GM12875 (cell line): ENCODE measurements around the gene CP.

Experiments used
- H3K4me3 ChIP-seq: one replicate; pipeline ENCODE4 v1.5.1; 2011; ENCODE audit warnings: low read depth, low read length, control low read depth
- TF ChIP-seq, protein P1 (sequence below): IDR thresholded peaks from 2 replicates; pipeline ENCODE4 v1.5.1; 2011; ENCODE audit warnings: low read depth, mild to moderate bottlenecking, control low read depth, inconsistent platforms, low read length, moderate library complexity, borderline replicate concordance; ENCODE audit not compliant: insufficient read depth

CP gene

DNA sequence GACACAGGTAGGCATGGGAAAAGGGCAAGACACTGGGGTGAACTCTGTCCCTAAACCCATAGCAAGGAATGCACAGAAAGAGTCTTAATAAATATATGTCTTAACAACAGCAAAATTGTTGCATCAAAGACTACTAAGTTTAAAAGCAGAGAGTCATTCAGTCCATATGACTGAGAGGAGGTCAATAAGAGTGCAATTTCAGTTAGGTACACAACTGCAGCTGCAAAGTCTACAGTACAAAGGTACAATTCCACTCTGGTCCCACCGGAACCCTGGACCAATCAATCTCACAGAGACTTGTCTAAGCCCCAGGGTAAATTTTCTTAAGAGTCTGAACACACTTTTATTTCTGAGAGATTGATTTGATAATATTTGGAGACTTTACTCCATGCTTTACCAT is 6.9 kb downstream of the CP start:
- TF ChIP-seq, protein P1, sequence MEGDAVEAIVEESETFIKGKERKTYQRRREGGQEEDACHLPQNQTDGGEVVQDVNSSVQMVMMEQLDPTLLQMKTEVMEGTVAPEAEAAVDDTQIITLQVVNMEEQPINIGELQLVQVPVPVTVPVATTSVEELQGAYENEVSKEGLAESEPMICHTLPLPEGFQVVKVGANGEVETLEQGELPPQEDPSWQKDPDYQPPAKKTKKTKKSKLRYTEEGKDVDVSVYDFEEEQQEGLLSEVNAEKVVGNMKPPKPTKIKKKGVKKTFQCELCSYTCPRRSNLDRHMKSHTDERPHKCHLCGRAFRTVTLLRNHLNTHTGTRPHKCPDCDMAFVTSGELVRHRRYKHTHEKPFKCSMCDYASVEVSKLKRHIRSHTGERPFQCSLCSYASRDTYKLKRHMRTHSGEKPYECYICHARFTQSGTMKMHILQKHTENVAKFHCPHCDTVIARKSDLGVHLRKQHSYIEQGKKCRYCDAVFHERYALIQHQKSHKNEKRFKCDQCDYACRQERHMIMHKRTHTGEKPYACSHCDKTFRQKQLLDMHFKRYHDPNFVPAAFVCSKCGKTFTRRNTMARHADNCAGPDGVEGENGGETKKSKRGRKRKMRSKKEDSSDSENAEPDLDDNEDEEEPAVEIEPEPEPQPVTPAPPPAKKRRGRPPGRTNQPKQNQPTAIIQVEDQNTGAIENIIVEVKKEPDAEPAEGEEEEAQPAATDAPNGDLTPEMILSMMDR: no peak
- no peak overlapping the region for H3K4me3 ChIP-seq

DNA sequence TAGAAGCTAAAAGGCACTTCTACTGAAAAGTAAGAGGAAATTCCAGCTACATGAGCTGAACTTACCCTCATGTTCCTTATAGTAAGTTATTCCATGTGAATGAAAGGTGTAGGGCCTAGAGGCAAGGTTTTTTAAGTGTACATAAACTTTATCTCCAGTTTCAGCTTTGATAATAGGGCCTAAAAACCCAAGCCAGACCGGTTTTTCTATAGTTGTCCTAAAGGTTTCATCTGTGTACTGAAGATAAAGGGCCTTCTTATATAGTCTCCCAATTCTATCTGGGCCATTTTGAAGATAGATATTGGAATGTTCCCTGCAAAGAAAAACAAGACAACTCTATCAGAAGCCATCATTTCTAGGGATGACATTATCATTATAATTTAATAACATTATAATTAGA is 9.2 kb downstream of the CP start:
- TF ChIP-seq, protein P1: no peak
- H3K4me3 ChIP-seq: no peak overlapping the region

DNA sequence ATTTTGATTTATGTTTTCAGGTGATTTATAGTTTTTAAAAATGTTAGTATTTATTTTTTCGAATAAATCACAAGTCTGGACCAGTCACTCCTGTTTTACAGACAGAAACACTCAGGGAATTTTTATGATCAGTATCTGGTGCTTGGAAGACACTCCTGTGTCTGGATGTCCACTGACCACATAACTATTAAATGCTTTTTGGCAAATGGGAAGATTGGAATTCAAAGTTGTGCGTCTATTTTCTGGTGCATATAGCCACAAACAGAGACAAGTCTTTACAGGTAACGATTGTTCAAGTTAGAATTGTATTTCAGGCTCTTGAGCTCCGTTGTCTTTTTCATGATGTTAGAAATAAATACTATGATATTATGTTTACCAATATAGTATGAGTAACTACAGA is 12.2 kb downstream of the CP start:
- TF ChIP-seq, protein P1: no peak
- no peak overlapping the region for H3K4me3 ChIP-seq

DNA sequence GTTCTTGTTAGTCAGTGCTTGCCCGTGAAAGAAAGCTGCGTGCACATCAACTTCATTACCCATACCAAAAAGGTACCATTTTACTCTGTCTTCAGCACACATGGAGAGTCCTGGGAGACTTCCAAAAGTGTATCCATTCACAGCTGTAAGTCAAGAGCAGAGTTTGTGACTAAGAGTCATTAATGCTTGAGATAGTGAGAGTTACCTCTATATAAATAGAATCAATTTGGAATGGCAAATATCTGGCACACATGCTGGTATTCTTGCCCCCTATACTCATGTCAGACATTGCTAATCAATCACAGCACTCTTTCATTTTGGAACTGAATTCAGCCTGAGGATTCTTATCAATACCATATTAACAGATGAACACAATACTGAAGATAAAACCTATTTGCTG is 14.2 kb downstream of the CP start:
- H3K4me3 ChIP-seq: no peak overlapping the region
- TF ChIP-seq, protein P1: no peak

DNA sequence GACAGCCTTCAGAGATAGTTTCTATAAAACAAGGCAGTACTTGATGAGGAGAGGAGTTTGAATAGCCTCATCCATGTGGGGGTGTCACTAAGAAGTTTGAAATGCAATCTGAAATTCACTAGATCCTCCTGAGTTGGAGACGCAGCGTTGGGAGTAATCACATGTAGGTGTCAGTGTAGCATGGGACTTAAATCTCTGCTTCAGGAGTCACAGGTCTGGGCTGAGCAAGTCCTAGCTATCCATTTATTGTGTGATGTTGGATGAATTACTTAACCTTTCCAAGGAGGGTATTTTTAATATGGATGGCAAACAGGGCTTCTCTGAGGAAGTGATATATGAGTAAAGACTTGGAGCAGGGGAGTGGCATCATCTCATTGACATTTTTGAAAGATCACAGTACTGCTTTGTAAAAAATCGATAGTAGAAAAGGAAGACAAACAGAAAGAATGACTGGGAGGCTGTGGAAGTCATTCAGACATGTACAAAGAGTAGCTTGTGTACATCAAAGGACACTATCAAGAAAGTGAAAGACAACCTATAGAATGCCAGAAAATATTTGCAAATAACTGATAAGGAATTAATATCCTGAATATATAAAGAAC is 17.1 kb downstream of the CP start:
- no peak overlapping the region for H3K4me3 ChIP-seq
- TF ChIP-seq, protein P1: no peak

DNA sequence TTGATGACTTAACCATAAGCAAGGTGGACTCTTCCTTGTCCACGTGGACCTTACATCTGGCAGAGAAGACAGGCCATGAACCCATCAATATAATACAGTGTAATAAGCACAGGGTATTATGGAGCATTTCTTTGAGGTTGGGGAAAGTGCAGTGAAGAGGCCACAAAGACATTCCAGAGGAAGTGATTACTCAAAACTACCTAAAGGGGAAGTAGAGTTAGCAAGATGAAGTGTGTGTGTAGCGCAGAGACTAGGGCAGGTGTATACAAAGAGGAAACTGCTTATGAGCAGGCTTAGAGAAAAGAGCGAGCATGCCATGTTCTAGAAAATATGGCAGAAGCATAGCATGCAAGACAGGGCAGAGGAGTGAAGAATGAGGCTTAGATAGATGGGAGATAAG is 17.9 kb downstream of the CP start:
- H3K4me3 ChIP-seq: no peak overlapping the region
- TF ChIP-seq, protein P1: no peak

DNA sequence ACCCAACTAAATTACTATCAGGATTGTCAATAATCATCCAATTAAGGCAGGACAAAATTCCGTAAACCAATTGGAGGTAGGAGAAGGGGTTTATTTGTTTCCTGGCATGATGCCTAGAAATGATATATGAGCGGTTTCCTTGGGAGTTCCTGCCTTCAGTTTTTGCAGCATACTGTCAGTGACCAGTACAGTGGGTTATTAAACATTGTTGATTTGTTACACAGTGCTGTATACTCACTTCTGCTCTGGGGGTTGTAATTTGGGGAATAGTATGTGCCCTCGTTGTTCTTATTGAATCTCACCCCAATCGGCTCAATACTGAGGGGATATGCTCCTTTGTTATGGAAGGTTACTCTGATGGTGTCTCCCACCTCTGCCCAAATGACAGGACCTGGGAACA is 22.2 kb downstream of the CP start:
- TF ChIP-seq, protein P1: no peak
- no peak overlapping the region for H3K4me3 ChIP-seq
